Loucy (cell line): Measurements from ENCODE around the gene ZNF354C.

Source experiments
- CTCF ChIP-seq: fragments of 200-600 bp; sonication (generic); conservative IDR thresholded peaks from 2 replicates; pipeline ENCODE4 v1.5.1; 2014; ENCODE audit warnings: mild to moderate bottlenecking, antibody characterized with exemption, low read length
- EZH2phosphoT487 ChIP-seq: fragments of 200-600 bp; IDR thresholded peaks from 2 replicates; pipeline ENCODE4 v1.6.1; 2018; ENCODE audit warnings: antibody characterized with exemption, mild to moderate bottlenecking, moderate library complexity, borderline replicate concordance

DNA sequence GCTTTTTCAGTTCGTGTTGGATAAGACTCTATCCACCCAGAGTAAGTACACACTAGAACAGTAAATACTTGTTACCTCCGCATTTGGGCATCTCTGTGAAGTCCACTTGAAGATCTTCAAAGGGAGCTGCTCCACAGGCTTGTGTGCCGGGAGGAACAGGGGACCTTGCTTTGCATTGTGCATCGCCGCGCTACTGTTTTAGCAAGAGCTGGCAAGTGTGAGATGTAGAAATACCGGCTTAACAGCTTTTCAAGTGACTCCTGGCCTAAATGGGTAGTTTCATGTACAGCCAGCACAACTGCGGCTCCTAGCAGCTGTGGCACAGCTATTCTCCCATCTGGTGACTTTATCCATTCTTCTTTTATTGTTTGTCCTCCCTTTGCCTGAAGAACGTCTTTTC lies 8.4 kb upstream of the ZNF354C start:
- TF ChIP-seq CTCF (no peak), EZH2phosphoT487 (no peak)
